SU-DHL-6 (cell line): ENCODE data around the gene CCL4L2.
"Not testable (repeated sequence)": the region's sequence is repeated elsewhere in the genome, so short reads cannot be mapped to it uniquely, and the experiment has no call there.

Experiments
- H2AFZ ChIP-seq: fragments of 200-600 bp; sonication (generic); 2 replicates; pipeline ENCODE4 v1.6.1; 2014; ENCODE audit warnings: low read depth, mild to moderate bottlenecking, moderate library complexity, mixed read lengths, antibody characterized with exemption, low read length; ENCODE audit not compliant: severe bottlenecking
- H3F3A ChIP-seq: fragments of 200-600 bp; shearing (Covaris generic); 2 replicates; pipeline ENCODE4 v1.6.0; 2016; ENCODE audit warnings: antibody characterized with exemption, mild to moderate bottlenecking; ENCODE audit not compliant: insufficient read depth
- H3K27ac ChIP-seq: fragments of 200-600 bp; sonication (generic); 2 replicates; pipeline ENCODE4 v1.5.1; 2016; ENCODE audit warnings: low read depth, mild to moderate bottlenecking, low read length, moderate library complexity, mixed read lengths
- H3K27me3 ChIP-seq: fragments of 200-600 bp; sonication (generic), shearing (Covaris generic); 2 replicates; pipeline ENCODE4 v1.6.0; 2014; ENCODE audit warnings: mild to moderate bottlenecking, low read length
- H3K36me3 ChIP-seq: fragments of 200-600 bp; sonication (generic); 2 replicates; pipeline ENCODE4 v1.6.1; 2014; ENCODE audit warnings: mild to moderate bottlenecking, low read length, mixed read lengths
- H3K4me2 ChIP-seq: fragments of 300-600, 200-600 bp; shearing (Covaris generic), sonication (generic); 2 replicates; pipeline ENCODE4 v1.6.0; 2014; ENCODE audit warnings: low read length, low read depth, mild to moderate bottlenecking; ENCODE audit not compliant: poor library complexity, severe bottlenecking
- H3K4me3 ChIP-seq: fragments of 200-600 bp; sonication (generic); 2 replicates; pipeline ENCODE4 v1.5.1; 2014; ENCODE audit warnings: antibody characterized with exemption, low read length, mild to moderate bottlenecking, mixed read lengths; ENCODE audit not compliant: insufficient read depth, poor library complexity, severe bottlenecking
- H3K79me2 ChIP-seq: fragments of 200-600 bp; sonication (generic); 2 replicates; pipeline ENCODE4 v1.6.1; 2014; ENCODE audit warnings: mild to moderate bottlenecking, low read length, moderate library complexity; ENCODE audit not compliant: insufficient read depth
- H3K9ac ChIP-seq: fragments of 200-600 bp; sonication (generic); 2 replicates; pipeline ENCODE4 v1.7.0; 2014; ENCODE audit warnings: mild to moderate bottlenecking, low read length
- H3K9me2 ChIP-seq: fragments of 200-600 bp; sonication (generic); replicated peaks from 2 replicates; pipeline ENCODE4 v1.6.1; 2014; ENCODE audit warnings: low read length; ENCODE audit not compliant: insufficient read depth
- H3K9me3 ChIP-seq: fragments of 200-600 bp; sonication (generic); 2 replicates; pipeline ENCODE4 v1.6.1; 2014; ENCODE audit warnings: low read length, mixed read lengths; ENCODE audit not compliant: insufficient read depth
- H4K20me1 ChIP-seq: fragments of 200-600 bp; sonication (generic); 2 replicates; pipeline ENCODE4 v1.6.1; 2014; ENCODE audit warnings: low read depth, mild to moderate bottlenecking, antibody characterized with exemption, low read length, moderate library complexity, mixed read lengths
- CTCF ChIP-seq: fragments of 200-600 bp; sonication (generic); IDR thresholded peaks from one replicate; pipeline ENCODE4 v1.5.1; 2017; ENCODE audit warnings: antibody characterized with exemption, mild to moderate bottlenecking, low read length, moderate library complexity; ENCODE audit not compliant: insufficient read depth, poor library complexity, severe bottlenecking
- EZH2phosphoT487 ChIP-seq: fragments of 200-600 bp; sonication (generic), shearing (Covaris generic); conservative IDR thresholded peaks from 2 replicates; pipeline ENCODE4 v1.6.1; 2018; ENCODE audit warnings: mild to moderate bottlenecking, antibody characterized with exemption, low read length, moderate library complexity, mixed read lengths

CCL4L2 gene

DNA sequence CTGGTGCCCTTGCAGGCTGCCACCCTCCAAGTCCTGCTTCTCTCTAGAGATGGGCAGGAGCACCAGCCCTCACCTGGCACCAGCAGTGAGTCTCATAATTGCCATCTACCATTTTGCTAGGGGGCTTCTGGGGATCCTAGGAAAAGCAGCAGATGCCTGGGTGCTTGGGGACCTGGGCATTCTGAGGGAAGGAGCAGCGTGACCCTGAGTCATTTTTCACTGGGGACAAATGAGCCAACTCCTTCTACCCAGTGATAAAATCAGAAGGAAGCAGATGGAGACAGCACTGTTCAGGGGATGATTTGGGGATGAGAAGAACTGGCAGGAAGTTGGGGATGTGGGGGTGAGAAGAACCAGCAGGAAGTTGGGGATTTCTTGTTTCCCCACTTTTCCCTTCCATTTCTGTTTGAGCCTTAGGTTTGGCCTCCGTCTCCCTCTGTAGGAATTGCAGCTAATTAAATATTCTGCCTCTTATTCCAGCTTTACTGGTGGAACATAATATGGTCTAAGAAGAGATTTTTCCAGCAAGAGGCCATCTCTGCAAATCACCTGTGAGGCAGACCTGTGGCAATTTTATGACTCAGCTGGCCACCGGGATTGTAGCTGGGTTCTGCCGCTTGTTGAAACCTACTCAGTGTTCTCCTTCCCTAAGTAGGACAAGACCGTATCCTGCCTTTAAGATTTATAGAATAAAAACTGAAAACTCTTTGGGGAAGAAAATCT lies 22.8 kb upstream of the CCL4L2 start:
- H3K4me2 ChIP-seq, H3K79me2 ChIP-seq, H3K9me3 ChIP-seq, H3K4me3 ChIP-seq, H3K27ac ChIP-seq, H3K27me3 ChIP-seq, H3K36me3 ChIP-seq, H2AFZ ChIP-seq, H3K9ac ChIP-seq, H4K20me1 ChIP-seq, H3K9me2 ChIP-seq, H3F3A ChIP-seq: not testable (repeated sequence)

DNA sequence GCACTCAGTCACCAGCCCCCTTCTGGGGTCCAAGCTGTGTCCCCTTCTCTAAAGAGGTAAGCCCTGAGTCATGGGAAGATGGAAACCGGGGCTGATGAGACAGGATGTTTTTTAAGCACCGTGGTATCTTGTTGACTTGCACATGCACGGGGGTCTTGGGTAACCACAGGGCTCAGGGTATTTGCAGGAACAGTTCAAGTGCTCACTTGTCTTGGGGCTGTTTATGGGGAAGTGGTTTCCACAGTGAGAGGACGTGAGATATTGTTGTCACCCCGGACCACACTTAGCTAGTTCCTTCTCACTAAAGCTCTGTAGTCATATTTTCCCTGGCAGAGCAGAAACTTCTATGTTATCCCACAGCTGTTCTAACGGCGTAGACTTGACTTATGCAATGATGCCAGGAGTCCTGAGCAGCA lies 22.0 kb upstream of the CCL4L2 start:
- Histone ChIP-seq H3K9ac (no peak overlapping the region), H3K27ac (no peak overlapping the region), H3K9me3 (no peaks in the 10 kb centered on the region)

DNA sequence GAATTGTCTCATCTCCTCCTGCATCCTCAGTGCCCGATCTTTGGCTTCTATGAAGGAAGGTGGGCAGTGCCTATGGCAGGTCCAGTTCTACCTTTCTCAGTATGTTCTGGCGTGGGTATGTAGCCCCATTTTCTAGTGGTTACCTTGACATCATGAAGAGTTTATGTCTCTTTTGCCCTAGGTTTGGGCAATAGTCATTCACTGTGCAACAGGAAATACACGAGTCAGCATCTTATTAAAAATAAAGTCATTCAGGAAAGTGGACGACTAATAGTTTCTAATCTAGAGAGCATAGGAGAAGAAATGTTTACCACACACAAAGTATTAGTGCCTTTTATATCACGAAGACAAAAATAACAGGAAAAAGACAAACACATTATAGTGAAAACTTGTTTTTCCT lies 20.9 kb upstream of the CCL4L2 start:
- not testable (repeated sequence) for H3K27ac ChIP-seq, H3F3A ChIP-seq

More for the DNA sequence above, 22.0 kb upstream of the CCL4L2 start:
- Histone ChIP-seq H3K4me3 (no peak overlapping the region), H2AFZ (no peak overlapping the region), H3K79me2 (no peaks in the 10 kb centered on the region), H4K20me1 (no peaks in the 10 kb centered on the region; the same call in 1 of the 2 replicates), H3K4me2 (peak overlapping the region; percentile 25), H3K27me3 (no peaks in the 10 kb centered on the region), H3F3A (no peaks in the 10 kb centered on the region), H3K9me2 (no peaks in the 10 kb centered on the region), H3K36me3 (no peaks in the 10 kb centered on the region)
- no peak for TF ChIP-seq EZH2phosphoT487
- TF ChIP-seq CTCF: no peak

DNA sequence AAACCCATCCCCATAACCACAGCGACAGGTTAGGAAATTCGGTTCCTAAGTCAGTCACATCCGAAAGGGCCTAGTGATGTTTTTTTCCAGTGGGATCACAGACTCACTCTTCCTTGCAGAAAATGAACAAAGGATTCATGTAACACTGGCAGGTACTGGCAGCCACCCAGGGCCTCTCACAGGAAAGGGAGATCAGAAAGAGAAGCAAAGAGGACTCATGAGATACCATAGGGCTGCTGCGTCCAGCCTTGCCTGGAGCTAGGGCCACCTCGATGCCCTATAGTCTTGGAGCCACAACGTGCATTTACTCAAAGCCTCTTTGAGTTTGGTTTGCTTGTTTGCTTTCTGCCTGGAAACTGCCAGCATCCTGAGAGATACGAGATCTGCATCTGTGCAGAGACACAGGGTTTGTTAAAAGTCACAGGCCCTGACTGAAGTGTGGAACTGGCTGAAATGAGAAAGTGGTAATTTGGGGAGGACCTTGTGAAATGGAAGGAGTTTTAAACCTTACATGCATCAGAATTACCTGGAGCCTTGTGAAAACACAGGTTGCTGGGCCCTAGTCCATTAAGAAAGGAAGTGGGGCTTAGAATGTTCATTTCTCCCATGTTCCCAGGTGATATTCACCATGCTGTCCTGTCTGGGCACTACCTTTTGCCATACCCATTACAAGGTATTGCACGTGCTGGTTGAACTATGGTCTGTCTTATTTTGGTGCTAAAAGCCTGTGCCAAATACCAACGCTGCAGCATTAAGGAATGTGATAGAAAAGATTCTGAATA lies 20.1 kb upstream of the CCL4L2 start:
- H2AFZ ChIP-seq, H3K27me3 ChIP-seq, H3K4me3 ChIP-seq, H3F3A ChIP-seq, H3K79me2 ChIP-seq, H4K20me1 ChIP-seq, H3K9me2 ChIP-seq, H3K4me2 ChIP-seq, H3K9me3 ChIP-seq, H3K9ac ChIP-seq, H3K36me3 ChIP-seq, H3K27ac ChIP-seq: not testable (repeated sequence)

More for the DNA sequence above, 20.9 kb upstream of the CCL4L2 start:
- not testable (repeated sequence) for H3K79me2 ChIP-seq, H3K4me2 ChIP-seq, H3K27me3 ChIP-seq, H3K9ac ChIP-seq, H3K9me3 ChIP-seq, H4K20me1 ChIP-seq, H2AFZ ChIP-seq, H3K9me2 ChIP-seq, H3K4me3 ChIP-seq, H3K36me3 ChIP-seq
